Fibroblast of villous mesenchyme (primary cell): ENCODE measurements around the gene C2CD4C. TPM values are rescaled to one million over a fixed set of nuclear protein-coding genes. Genes with fewer than 3 reads are reported as not detected.
"Not testable (repeated sequence)": the region's sequence is repeated elsewhere in the genome, so short reads cannot be mapped to it uniquely, and the experiment has no call there.

Experiments
- DNase-seq: peaks from one replicate; pipeline ENCODE4 v3.0.0-alpha.2; 2010; ENCODE audit warnings: low read depth
- H3K4me3 ChIP-seq: 2 replicates; pipeline ENCODE4 v1.5.1; 2011; ENCODE audit warnings: low read depth, mild to moderate bottlenecking, low read length
- CTCF ChIP-seq: IDR thresholded peaks from 2 replicates; pipeline ENCODE4 v1.5.1; 2012; ENCODE audit warnings: low read depth, mild to moderate bottlenecking, low read length; ENCODE audit not compliant: insufficient read depth
- total RNA-seq: library from RNA; depleted of rRNA; stranded (reverse); fragments of >200 nt; gene quantifications from 2 replicates; pipeline ENCODE4 v1.2.3, GENCODE V29; 2012

C2CD4C gene
- total RNA-seq, 1 donor, result not detected

GRCh38 chr19:389935-390289, 19.0 kb downstream of the C2CD4C start:
- no peak for DNase-seq
- no peak for TF ChIP-seq CTCF
- H3K4me3 ChIP-seq, result no peak overlapping the region

GRCh38 chr19:389255-389934, 19.6 kb downstream of the C2CD4C start:
- DNase-seq, result no peak
- TF ChIP-seq CTCF, result no peak
- no peak overlapping the region for H3K4me3 ChIP-seq

GRCh38 chr19:388691-389090, 20.3 kb downstream of the C2CD4C start:
- no peak overlapping the region for H3K4me3 ChIP-seq
- no peak for DNase-seq
- no peak for TF ChIP-seq CTCF

GRCh38 chr19:387777-388176, 21.2 kb downstream of the C2CD4C start:
- no peak for TF ChIP-seq CTCF
- DNase-seq, result no peak
- H3K4me3 ChIP-seq, result no peak overlapping the region

GRCh38 chr19:386632-387301, 22.2 kb downstream of the C2CD4C start:
- DNase-seq, H3K4me3 ChIP-seq: not testable (repeated sequence)

GRCh38 chr19:386189-386588, 22.8 kb downstream of the C2CD4C start:
- not testable (repeated sequence) for DNase-seq, H3K4me3 ChIP-seq

GRCh38 chr19:384799-385169, 24.2 kb downstream of the C2CD4C start:
- DNase-seq, result no peak
- TF ChIP-seq CTCF, result no peak
- no peak overlapping the region for H3K4me3 ChIP-seq
